GM11168 (cell line): ENCODE data around the gene TOMT.

Experiments used
- in situ Hi-C: fragments of 300-500 bp; cut with MboI; formaldehyde crosslinking; loops from one replicate; pipeline ENCODE4 v1.12.0; 2022; ENCODE audit warnings: low sequenced_read_pairs; ENCODE audit not compliant: unreplicated experiment

The TOMT gene

DNA sequence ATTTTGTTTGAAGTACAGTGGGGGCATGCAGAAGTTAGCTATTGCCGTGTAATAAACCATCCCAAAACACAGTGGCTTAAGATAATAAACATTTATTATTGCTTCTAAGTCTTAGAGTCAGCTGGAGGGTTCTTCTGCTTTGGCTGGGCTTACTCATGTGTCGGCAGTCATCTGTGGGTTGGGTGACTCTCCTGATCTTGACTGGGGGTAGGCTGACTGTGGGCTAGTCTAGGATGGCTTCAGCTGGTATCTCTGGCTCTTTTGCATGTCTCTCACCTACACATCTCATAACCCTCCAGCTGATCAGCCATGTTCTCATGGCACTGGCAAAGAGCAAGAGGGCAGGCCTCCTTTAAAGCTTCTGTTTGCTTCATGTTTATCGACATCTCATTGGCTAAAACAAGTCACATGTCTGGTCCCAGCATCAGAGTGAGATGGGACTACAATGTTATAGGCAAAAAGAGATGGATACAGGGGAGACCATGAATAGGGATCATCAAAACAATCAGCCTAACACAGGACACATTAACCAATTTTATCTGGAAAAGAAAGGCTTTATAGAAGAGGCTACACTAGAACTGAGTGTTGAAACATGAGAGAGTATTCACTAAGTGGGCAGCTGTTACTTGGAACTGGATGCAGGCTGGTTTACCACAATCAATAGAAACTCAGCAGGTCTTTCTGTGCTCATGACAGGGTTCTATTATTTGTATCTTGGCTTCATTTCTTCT, 19.9 kb upstream of the TOMT start:
- in situ Hi-C loops, result no loop called here

DNA sequence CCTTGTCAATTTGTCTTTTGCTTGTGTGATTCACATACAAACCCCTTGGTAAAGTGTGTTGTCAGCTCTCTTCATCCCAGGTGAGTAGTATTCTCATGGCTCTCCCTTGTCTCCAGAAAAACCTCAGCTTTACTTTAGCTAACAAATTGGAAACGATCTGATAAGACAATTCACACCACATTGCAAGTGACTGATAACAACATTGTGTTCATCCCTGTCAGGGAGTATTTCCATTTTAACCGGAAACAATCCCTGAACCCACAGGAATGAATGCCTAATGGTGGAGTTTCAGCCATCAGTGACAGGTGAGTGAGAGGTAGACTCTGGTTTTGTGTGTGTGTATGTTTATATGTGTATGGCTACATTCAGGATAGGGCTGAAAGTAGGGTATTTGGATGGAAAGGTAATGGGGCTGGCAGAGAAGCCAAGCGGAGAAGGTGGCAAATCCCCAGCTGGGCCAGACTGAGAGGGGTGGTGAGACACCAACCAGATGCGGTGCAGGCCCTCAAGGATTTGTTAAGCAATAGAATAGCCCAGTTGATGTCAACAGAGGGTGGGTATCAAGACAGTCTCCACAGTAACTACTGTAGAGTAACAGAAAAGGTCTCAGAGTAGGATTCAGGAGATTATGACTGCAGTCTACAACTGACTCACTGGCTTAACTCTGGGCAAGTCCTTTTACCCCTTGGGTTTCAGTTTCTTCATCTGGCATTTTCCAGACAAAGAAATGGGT, 17.5 kb upstream of the TOMT start:
- in situ Hi-C loops, result no loop called here

GRCh38 chr11:72091292-72091691, 14.4 kb upstream of the TOMT start:
- in situ Hi-C loops, result loop anchor here (10.0 kb wide), 1 partner anchor 66 kb away; no protein-coding TSS in a partner anchor

- in situ Hi-C loops, result loop anchor here (10.0 kb wide), 1 partner anchor 74 kb away; no protein-coding TSS in a partner anchor
Observed at GRCh38 chr11:72098741-72099140, 7.0 kb upstream of the TOMT start.

- in situ Hi-C loops, result no loop called here
Observed at GRCh38 chr11:72100009-72100408, 5.7 kb upstream of the TOMT start.

GRCh38 chr11:72100462-72100861, 5.3 kb upstream of the TOMT start:
- in situ Hi-C loops, result no loop called here

DNA sequence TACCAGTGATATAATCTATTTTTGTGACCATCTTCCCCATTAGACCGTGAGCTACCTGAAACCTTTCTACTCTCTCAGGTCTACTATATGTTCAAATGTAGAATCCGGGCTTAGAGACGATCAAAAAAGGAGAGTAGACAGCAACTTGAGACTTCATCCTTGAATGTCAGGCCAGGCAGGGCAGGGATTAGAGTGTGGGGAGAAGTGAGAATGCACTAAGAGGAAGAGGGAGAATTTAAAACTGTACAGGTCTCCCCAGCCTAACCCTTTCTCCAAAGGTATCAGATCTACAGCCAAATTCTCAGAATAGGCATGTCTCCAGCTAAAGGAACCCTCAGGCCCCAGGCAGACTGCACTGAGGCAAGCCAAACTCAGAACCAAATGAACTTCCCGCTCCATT, 3.6 kb upstream of the TOMT start:
- in situ Hi-C loops, result no loop called here

- in situ Hi-C loops, result no loop called here
Observed at GRCh38 chr11:72102631-72102945, 3.1 kb upstream of the TOMT start.

DNA sequence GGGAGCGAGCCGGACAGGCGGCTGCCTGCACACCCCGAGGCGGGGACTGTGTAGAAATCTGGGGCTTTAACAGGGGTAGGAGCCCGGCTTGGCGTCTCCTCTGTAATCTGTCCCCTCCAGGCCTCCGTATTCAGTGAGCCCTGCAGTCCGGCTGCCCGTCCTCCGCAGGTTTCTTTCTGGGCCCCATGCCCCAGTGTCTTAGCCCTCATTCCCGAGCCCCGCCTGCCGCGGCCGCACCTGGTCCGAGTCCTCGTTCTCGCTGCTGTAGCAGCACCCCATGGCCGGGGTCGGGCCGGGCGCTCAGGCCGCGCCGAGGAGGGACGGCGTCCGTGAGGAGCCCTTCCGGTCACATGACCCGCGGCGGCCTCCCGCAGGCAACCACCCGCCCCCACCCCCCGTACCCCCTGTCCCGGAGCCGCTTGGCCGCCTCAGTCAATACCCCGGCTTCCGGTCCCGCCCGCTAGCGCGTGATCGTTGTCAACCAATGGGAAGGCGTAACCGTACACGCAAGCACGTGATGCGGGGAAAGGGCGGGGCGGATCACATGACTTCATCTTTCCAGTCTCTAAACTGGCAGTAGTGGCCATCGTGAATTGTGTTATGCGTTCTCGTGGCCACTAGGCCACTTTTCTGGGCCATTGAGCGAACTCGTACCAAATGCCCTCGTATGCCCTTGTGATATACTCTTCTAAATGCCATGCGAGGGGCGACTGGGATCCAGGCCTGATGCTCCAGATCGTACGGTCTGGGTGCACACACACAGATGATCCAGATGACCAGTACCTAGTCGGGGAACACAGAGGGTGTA, 2.6 kb upstream of the TOMT start, which contains the start of gene LAMTOR1:
Gene LAMTOR1 (minus strand): TSS at position 352 of the 808 bp plus-strand sequence. CDS start 73 bp downstream, at position 279.
- in situ Hi-C loops, result no loop called here

DNA sequence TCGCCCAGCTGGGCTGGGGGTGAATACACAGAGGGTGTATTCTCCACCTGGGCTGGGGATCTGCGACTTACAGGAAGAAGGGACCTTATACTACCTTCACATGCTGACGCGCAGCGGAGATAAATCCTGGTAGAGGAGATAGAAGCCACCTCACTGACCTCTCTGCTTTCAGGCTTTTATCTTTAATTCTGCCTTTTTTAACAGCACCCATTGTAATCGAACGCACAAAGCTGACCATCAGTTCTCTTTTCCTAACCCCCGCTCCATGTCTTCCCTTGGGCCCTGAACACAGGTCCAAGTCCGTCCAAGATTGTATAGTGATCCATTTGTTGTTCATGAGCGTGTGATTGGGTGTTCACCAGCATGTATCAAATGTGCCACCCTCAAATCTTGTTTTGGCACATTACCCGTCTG, 2.0 kb upstream of the TOMT start:
- in situ Hi-C loops, result no loop called here

DNA sequence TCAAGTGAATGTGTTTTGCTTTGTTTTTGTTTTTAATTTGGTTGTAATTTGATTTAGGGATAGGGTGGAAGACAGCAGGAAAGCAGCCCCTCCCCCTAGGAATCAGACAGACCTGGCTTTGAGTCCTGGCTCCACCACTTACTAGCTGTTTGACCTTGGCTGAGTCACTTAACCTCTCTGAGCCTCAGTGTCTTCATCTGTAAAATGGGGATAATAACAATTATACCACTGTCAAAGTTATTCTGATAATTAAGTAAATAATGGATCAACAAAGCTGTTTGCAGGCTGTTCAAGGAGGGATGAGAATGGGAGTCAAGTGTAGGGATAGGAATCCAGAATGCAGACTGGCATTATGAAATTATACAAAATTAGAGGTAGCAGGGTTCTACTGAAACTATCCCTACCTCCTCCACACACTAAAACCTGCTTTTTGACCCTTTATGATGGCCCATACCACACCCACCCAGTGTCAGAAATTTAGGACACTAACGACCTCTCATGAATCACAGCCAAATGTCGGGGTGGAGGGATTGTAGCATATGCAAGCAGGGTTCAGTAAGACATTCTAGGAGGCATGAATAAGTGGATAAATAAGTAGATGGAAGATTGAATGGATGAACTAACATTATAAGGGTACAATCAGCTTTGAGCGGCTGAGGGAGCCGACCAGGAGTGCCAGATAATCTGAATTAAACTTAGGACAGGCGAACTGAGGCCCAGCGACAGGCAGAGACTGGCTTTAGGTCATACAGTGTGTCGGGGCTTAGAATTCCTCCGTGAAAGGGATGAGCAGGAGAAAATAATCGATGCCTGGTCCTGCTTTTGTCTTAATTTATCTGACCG, 5.8 kb downstream of the TOMT start:
- in situ Hi-C loops, result no loop called here

GRCh38 chr11:72112143-72112977, 6.6 kb downstream of the TOMT start, which contains the start of gene ANAPC15:
Gene ANAPC15, minus strand, starts transcription at chr11:72112695. Its CDS starts 1,419 bp downstream, at chr11:72111276.
- in situ Hi-C loops, result no loop called here

GRCh38 chr11:72112978-72113808, 7.5 kb downstream of the TOMT start:
- in situ Hi-C loops, result no loop called here

DNA sequence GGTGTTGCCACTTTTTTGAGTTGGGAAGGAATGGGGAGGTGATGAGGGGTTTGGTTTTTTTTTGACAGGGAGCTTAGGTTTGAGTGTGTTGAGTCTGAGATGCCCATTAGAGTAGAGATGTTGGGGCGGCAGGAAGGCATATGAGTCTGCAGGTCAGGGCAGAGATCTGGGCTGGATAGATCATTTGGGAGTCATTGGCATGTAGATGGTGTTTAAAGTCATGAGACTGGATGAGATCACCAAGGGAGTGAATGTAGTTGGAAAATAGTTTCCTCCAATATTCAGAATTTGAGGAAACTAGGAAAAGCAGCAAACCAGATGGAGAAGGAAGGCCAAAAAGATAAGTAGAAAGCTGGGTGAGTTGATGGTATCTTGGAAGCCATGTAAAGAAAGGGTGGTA, 8.8 kb downstream of the TOMT start:
- in situ Hi-C loops, result no loop called here

DNA sequence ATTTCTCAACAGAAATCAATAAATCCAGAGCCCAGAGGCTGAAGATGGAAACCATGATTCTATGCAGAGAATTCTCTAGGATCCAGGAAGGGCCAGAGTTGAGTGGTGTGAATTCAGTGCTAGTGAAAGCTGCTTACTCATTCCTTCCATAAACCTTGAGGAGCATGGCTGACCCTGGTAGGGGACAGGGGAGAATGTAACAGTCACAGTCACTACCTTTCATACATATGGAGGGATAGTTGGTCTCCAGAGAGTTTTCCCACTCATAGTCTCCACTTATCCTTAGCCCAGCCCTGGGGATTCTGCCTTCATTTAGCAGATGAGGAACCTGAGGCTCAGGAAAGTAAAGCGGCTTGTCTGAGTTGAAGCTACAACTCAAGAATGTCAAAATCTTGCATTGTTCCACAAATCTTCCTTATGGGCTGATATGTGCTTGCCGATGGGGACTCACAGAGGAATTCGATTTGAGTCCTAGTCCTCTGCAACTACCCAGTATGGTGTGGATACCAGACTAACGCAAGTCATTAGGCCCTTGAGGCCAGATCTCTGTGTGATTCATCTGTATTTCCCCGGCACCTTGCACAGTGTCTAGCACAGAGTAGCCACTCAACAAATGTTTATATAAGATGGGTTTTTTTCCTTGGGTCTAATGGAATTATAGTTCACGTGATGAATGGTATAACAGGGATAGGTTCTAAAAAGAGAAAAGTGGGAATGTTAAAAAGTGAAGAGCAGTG, 10.5 kb downstream of the TOMT start:
- in situ Hi-C loops, result no loop called here

DNA sequence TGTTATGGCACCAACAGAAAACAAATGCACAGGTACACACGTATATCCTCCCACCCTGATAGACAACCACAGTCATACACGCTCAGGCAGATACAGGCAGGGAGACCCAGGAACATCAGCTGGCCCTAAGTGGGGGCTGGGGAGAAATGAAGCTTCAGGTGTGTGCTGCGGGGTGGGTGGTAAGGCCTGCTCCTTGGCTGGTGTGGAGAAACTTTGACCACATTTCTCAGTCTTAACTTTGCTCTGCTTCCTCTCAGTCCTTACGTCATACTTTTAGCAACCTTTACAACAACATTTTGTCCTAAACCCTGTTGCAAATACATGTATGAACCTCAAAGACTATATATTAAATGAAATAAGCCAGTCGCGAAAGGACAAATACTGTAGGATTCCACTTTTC, 13.5 kb downstream of the TOMT start:
- in situ Hi-C loops, result no loop called here

DNA sequence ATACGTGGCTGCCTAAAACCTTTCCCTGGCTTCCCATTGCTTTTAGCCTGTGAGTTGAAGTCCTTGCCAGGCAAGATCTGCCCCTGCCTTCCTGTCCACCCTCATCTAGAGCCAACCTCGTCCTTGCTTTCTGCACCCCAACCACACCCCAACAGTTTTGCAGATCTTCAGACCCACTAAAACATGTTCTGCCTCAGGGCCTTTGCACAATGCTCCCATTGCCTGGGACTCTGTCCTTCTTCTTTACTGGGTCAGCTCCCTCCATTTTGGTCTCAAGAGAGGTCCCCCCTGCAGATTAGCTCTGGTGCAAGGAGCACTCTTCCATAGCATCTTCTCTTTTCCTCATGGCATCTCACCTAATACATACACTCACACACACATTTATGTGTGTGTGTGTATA, 15.2 kb downstream of the TOMT start:
- in situ Hi-C loops, result no loop called here

GRCh38 chr11:72122607-72123006, 16.9 kb downstream of the TOMT start:
- in situ Hi-C loops, result no loop called here
